Mesenchymal stem cell (in vitro differentiated cells and primary cell): ENCODE measurements around the gene EOLA1.
"Not testable (repeated sequence)": the region's sequence is repeated elsewhere in the genome, so short reads cannot be mapped to it uniquely, and the experiment has no call there.

ENCODE experiments used
- DNase-seq: peaks from one replicate; pipeline ENCODE4 v3.0.0-alpha.2; 2013
- H2AFZ ChIP-seq: one replicate; pipeline ENCODE4 v1.6.1; 2013; ENCODE audit warnings: low read depth, mild to moderate bottlenecking, control low read depth, inconsistent platforms, low read length, moderate library complexity
- H2AK5ac ChIP-seq: 2 replicates; pipeline ENCODE4 v1.6.1; 2013; ENCODE audit warnings: low read length, moderate library complexity, mild to moderate bottlenecking, inconsistent platforms; ENCODE audit not compliant: severe bottlenecking
- H2BK120ac ChIP-seq: one replicate; pipeline ENCODE4 v1.6.1; 2013; ENCODE audit warnings: low read depth, mild to moderate bottlenecking, inconsistent platforms, low read length, moderate library complexity
- H2BK12ac ChIP-seq, 2 experiments: one replicate each; pipeline ENCODE4 v1.6.1; 2013; ENCODE audit warnings: inconsistent platforms in 2 of 2, low read length in 2 of 2, mild to moderate bottlenecking in 2 of 2, moderate library complexity in 2 of 2, control low read depth in 1 of 2
- H2BK15ac ChIP-seq: one replicate; pipeline ENCODE4 v1.6.1; 2013; ENCODE audit warnings: mild to moderate bottlenecking, low read depth, inconsistent platforms; ENCODE audit not compliant: poor library complexity, severe bottlenecking
- H2BK5ac ChIP-seq: 2 replicates; pipeline ENCODE4 v1.6.1; 2013; ENCODE audit warnings: low read depth, mild to moderate bottlenecking, low read length, control low read depth, inconsistent platforms; ENCODE audit not compliant: poor library complexity, severe bottlenecking
- H3K14ac ChIP-seq, 2 experiments: one replicate each; pipeline ENCODE4 v1.6.1; 2013; ENCODE audit warnings: inconsistent platforms in 2 of 2, low read length in 2 of 2, control low read depth in 1 of 2, mild to moderate bottlenecking in 1 of 2, moderate library complexity in 1 of 2
- H3K18ac ChIP-seq, 2 experiments: one replicate each; pipeline ENCODE4 v1.6.1; 2013; ENCODE audit warnings: inconsistent platforms in 2 of 2, low read length in 2 of 2, control low read depth in 1 of 2, low read depth in 1 of 2, mild to moderate bottlenecking in 1 of 2
- H3K23ac ChIP-seq, 2 experiments: one replicate each; pipeline ENCODE4 v1.6.1; 2013; ENCODE audit warnings: inconsistent platforms in 2 of 2, low read length in 2 of 2, mild to moderate bottlenecking in 2 of 2, moderate library complexity in 2 of 2, control low read depth in 1 of 2
- H3K27ac ChIP-seq: 2 replicates; pipeline ENCODE4 v1.5.1; 2013; ENCODE audit warnings: mild to moderate bottlenecking, moderate library complexity, low read length, control low read depth, inconsistent platforms; ENCODE audit not compliant: poor library complexity, severe bottlenecking
- H3K27me3 ChIP-seq, 2 experiments: 2 replicates each; pipeline versions ENCODE4 v1.6.1 to v1.7.0; 2013; ENCODE audit warnings: low read length in 2 of 2, mild to moderate bottlenecking in 2 of 2, moderate library complexity in 2 of 2, control low read depth in 1 of 2, inconsistent platforms in 1 of 2; ENCODE audit not compliant: control insufficient read depth in 1 of 2, insufficient read depth in 1 of 2
- H3K36me3 ChIP-seq, 2 experiments: 2 replicates each; pipeline versions ENCODE4 v1.6.1 to v1.7.0; 2013; ENCODE audit warnings: low read length in 2 of 2, control low read depth in 1 of 2, inconsistent platforms in 1 of 2, low read depth in 1 of 2, mild to moderate bottlenecking in 1 of 2; ENCODE audit not compliant: insufficient read depth in 2 of 2, control insufficient read depth in 1 of 2
- H3K4ac ChIP-seq, 2 experiments: one replicate each; pipeline ENCODE4 v1.6.1; 2013; ENCODE audit warnings: inconsistent platforms in 2 of 2, low read length in 2 of 2, mild to moderate bottlenecking in 2 of 2, moderate library complexity in 2 of 2, control low read depth in 1 of 2, low read depth in 1 of 2
- H3K4me1 ChIP-seq: 2 replicates; pipeline ENCODE4 v1.6.1; 2013; ENCODE audit warnings: low read depth, low read length, control low read depth; ENCODE audit not compliant: control insufficient read depth, insufficient read depth
- H3K4me2 ChIP-seq: 2 replicates; pipeline ENCODE4 v1.6.1; 2013; ENCODE audit warnings: low read length, mild to moderate bottlenecking, inconsistent platforms; ENCODE audit not compliant: poor library complexity, severe bottlenecking
- H3K4me3 ChIP-seq, 2 experiments: 2 replicates each; pipeline versions ENCODE4 v1.5.1 to v1.7.0; 2013; ENCODE audit warnings: low read length in 2 of 2, mild to moderate bottlenecking in 2 of 2, control low read depth in 1 of 2, low read depth in 1 of 2; ENCODE audit not compliant: insufficient read depth in 1 of 2
- H3K79me1 ChIP-seq: replicated peaks from 2 replicates; pipeline ENCODE4 v1.6.1; 2013; ENCODE audit warnings: mild to moderate bottlenecking, control low read depth, low read length, inconsistent platforms; ENCODE audit not compliant: poor library complexity, severe bottlenecking
- H3K9ac ChIP-seq: 2 replicates; pipeline ENCODE4 v1.7.0; 2013; ENCODE audit warnings: mild to moderate bottlenecking, low read length, moderate library complexity
- H3K9me3 ChIP-seq: 2 replicates; pipeline ENCODE4 v1.7.0; 2013; ENCODE audit warnings: mild to moderate bottlenecking, low read length; ENCODE audit not compliant: control insufficient read depth
- H4K8ac ChIP-seq: one replicate; pipeline ENCODE4 v1.6.1; 2013; ENCODE audit warnings: inconsistent platforms, mild to moderate bottlenecking, low read length, moderate library complexity
- H4K91ac ChIP-seq: one replicate; pipeline ENCODE4 v1.6.1; 2013; ENCODE audit warnings: mild to moderate bottlenecking, low read length, inconsistent platforms
- WGBS: methylation state at CpG from one replicate; pipeline ENCODE4 v1.1.7; 2013; ENCODE audit warnings: mixed read lengths; 5-methylcytosine and 5-hydroxymethylcytosine counted together

EOLA1 gene

DNA sequence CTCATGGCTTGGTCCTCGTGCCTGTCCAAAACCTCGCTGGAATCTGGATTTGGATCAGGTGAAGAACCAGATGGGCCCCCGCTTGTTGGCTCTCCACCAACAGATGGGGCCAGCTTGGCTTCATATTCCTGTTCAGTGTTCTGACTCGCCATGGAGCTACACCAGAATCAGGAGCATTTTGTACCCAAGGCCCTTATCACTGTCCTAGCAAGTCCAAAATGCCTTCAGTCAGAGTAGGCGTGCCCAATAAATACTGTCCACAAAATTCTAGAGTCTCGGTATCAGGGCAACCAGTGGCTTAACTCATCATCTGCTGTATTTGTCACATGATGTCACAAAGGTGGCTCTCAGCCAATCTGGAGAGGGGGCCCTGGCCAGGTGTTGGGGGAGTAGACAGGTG, 8.9 kb downstream of the EOLA1 start, which contains the start of gene HSFX3:
Gene HSFX3 (minus strand): TSS at position 224 of the 400 bp plus-strand sequence. CDS start 72 bp downstream, at position 152.
- not testable (repeated sequence) for H3K4ac ChIP-seq, H3K9ac ChIP-seq, H2AFZ ChIP-seq, H3K9me3 ChIP-seq, H4K8ac ChIP-seq, H3K14ac ChIP-seq, H2BK120ac ChIP-seq, H2BK12ac ChIP-seq, H3K23ac ChIP-seq, H2AK5ac ChIP-seq, H3K79me1 ChIP-seq, H2BK15ac ChIP-seq, H3K4me1 ChIP-seq, H4K91ac ChIP-seq, H2BK5ac ChIP-seq, H3K36me3 ChIP-seq, H3K4me3 ChIP-seq, H3K4me2 ChIP-seq, H3K27ac ChIP-seq, DNase-seq, H3K27me3 ChIP-seq, H3K18ac ChIP-seq
- no CpG with 5 or more reads among the region's 6 CpGs for WGBS

- H2BK120ac ChIP-seq, H3K18ac ChIP-seq, H3K23ac ChIP-seq, H3K79me1 ChIP-seq, H3K9me3 ChIP-seq, H3K4ac ChIP-seq, H3K4me2 ChIP-seq, DNase-seq, H2AK5ac ChIP-seq, H3K4me1 ChIP-seq, H3K36me3 ChIP-seq, H4K91ac ChIP-seq, H3K27me3 ChIP-seq, H3K27ac ChIP-seq, H2BK15ac ChIP-seq, H3K9ac ChIP-seq, H3K4me3 ChIP-seq, H2BK5ac ChIP-seq, H3K14ac ChIP-seq, H2BK12ac ChIP-seq, H2AFZ ChIP-seq, H4K8ac ChIP-seq: not testable (repeated sequence)
- no CpG with 5 or more reads among the region's 1 CpG for WGBS
These were observed 9.6 kb downstream of the EOLA1 start for GRCh38 chrX:149550454-149550853.

DNA sequence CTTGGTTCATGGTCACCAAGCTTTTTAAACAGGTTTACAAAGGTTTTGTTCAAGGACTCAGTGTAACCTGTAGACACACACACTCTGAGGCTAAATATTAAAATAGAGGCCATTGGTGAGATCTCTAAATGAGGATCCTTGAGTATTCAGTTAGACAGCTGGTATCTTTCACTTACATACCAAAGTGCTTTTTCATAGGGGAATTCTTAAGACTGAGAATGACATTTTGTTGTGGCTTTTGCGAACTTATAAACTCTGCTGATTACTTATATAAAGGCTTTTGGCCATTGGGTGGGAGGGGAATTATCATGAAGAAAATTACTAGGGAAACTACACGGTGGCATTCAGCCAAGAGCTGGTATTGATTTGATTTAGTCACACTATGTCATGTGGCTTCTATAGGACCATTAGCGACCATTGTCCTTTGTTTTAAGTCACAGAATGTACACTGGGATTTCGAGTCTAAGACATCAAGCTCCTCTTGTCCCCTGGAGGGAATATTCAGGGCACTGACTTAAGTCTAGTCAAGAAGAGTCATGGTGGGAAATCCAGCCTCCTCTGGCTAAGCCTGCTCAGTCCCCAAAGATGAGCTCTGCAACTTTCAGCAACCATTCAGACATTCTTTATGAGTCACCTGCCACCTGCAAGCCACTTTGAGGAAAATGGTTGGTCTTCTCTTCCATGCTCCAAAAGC, 10.6 kb downstream of the EOLA1 start:
- not testable (repeated sequence) for H2BK120ac ChIP-seq, H3K18ac ChIP-seq
- WGBS: no CpG with 5 or more reads among the region's 4 CpGs

GRCh38 chrX:149551939-149552248, 11.1 kb downstream of the EOLA1 start:
- H2AFZ ChIP-seq, H3K14ac ChIP-seq, H3K4ac ChIP-seq, H2BK15ac ChIP-seq, H3K36me3 ChIP-seq, H2BK120ac ChIP-seq, H4K8ac ChIP-seq, H2BK12ac ChIP-seq, H3K9me3 ChIP-seq, H3K18ac ChIP-seq, DNase-seq, H3K4me1 ChIP-seq, H3K4me2 ChIP-seq, H3K23ac ChIP-seq, H3K9ac ChIP-seq, H3K79me1 ChIP-seq, H3K4me3 ChIP-seq, H2BK5ac ChIP-seq, H4K91ac ChIP-seq, H2AK5ac ChIP-seq, H3K27me3 ChIP-seq, H3K27ac ChIP-seq: not testable (repeated sequence)
- WGBS: no CpG with 5 or more reads among the region's 6 CpGs

More for the DNA sequence above, 10.6 kb downstream of the EOLA1 start:
- H2BK15ac ChIP-seq, H3K4me2 ChIP-seq, H3K79me1 ChIP-seq, H3K27ac ChIP-seq, H2BK12ac ChIP-seq, H3K4me1 ChIP-seq, H3K4me3 ChIP-seq, H4K8ac ChIP-seq, H3K9me3 ChIP-seq, H3K14ac ChIP-seq, H3K36me3 ChIP-seq, DNase-seq, H3K23ac ChIP-seq, H4K91ac ChIP-seq, H3K27me3 ChIP-seq, H2AFZ ChIP-seq, H3K9ac ChIP-seq, H3K4ac ChIP-seq, H2AK5ac ChIP-seq, H2BK5ac ChIP-seq: not testable (repeated sequence)
